ENCODE data around the gene KIF21B.
A peak's percentile ranks its signal among the peaks of the same experiment; 100 is the strongest.

The KIF21B gene

DNA sequence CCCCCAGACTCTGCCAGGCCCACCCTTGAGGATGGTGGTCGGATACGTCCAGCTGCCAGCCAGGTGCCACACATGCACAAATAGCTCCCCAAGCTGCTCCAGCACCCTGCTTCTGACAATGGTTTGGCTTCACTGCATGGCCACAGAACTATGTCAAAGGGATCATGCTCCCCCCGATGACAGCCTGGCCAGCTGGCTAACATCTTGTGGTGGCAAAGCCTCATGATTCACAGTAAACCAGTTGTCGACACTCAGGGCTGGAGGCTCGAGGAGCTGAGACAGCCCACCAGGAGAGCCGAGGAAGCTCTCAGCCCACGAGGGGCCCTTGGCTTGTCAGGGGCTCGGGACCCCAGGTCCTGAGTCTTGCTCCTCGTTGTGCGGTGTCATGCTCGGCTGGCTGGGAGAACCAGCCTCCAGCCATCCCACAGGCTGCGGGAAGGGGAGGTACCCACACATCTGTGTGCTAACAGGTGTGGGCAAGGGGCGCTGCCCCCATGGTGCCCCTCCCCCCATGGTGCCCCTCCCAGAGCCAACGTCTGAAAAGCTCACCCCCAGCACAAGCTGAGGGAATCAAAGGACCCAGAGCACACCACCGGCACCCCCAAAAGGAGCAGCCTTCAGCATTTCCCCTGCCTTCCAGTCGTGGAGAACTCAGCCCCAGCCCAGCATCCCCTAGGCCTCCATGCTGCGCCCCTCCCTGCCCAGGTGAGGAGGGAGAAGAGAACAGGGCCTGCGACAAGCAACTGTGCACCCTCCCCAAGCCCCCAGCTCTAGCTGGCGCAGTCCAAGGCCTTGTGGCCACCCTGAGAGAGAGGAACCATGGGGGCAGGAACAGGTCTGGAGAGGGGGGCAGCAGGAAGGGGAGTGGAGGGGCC is 41.2 kb downstream of the KIF21B start:
- H3K27ac ChIP-seq = no peak overlapping the region
- TF ChIP-seq, protein P1, sequence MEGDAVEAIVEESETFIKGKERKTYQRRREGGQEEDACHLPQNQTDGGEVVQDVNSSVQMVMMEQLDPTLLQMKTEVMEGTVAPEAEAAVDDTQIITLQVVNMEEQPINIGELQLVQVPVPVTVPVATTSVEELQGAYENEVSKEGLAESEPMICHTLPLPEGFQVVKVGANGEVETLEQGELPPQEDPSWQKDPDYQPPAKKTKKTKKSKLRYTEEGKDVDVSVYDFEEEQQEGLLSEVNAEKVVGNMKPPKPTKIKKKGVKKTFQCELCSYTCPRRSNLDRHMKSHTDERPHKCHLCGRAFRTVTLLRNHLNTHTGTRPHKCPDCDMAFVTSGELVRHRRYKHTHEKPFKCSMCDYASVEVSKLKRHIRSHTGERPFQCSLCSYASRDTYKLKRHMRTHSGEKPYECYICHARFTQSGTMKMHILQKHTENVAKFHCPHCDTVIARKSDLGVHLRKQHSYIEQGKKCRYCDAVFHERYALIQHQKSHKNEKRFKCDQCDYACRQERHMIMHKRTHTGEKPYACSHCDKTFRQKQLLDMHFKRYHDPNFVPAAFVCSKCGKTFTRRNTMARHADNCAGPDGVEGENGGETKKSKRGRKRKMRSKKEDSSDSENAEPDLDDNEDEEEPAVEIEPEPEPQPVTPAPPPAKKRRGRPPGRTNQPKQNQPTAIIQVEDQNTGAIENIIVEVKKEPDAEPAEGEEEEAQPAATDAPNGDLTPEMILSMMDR (IDR thresholded peaks at IDR 0.05) = no peak

DNA sequence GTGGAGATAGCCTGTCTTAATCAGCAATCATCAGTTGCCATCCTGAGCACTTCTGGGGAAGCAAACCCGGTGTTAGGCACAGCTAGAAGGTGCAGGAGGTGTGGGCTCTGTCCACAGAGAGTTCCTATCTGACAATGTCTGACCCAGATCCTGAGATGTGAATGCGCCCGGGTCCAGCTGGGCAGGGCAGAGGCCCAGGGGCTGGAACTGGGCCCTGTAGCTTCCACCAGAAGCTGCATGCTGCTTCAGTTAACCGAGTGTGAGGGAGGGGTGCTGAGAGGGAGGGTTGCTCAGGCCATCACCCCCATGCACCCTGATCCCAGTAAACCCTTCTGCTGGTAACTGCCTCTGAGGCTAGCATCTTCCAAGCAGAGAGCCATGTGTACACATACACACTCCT is 42.2 kb downstream of the KIF21B start:
- Histone ChIP-seq H3K4me3 (ENCODE audit: low read depth in 1 of 2, low read length in 1 of 2) (no peak overlapping the region), H3K36me3 (peaks cover 100% of the 10 kb centered on the region), H3K4me1 (ENCODE audit: control insufficient read depth in 1 of 2, insufficient read depth in 1 of 2, low read depth in 1 of 2, low read length in 1 of 2) (peaks cover 0 to 3% of the 10 kb centered on the region in 2 experiments), H3K9me3 (no peaks in the 10 kb centered on the region), H3K27me3 (no peaks in the 10 kb centered on the region), H3K27ac (no peak overlapping the region)
- TF ChIP-seq, protein P1 (IDR thresholded peaks at IDR 0.05) = no peak

More for the DNA sequence above, 41.2 kb downstream of the KIF21B start:
- no peaks in the 10 kb centered on the region for H3K9me3 ChIP-seq
- no peak overlapping the region for H3K4me3 ChIP-seq (ENCODE audit: low read depth in 1 of 2, low read length in 1 of 2)
- H3K4me1 ChIP-seq (ENCODE audit: control insufficient read depth in 1 of 2, insufficient read depth in 1 of 2, low read depth in 1 of 2, low read length in 1 of 2) = peaks cover 0 to 3% of the 10 kb centered on the region in 2 experiments
- peaks cover 100% of the 10 kb centered on the region for H3K36me3 ChIP-seq
- H3K27me3 ChIP-seq = no peaks in the 10 kb centered on the region

DNA sequence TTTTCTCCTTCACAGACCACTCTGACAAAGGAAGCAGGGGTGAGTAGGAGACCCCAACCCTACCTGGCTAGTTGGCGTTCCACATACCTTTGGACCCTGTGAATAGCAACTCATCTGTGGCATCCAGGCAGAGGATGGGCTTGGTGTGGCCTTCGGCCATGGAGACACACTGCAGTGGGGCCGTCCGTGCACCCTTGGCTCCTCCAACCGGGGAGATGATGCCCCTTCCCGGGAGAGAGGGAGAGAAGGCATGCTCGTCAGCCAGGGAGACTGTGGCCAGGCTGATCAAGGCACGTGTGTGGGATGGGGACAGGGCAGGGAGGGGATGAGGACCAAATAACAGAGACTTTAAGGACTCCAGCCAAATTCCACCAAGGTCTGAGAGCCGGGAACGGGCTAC is 42.6 kb downstream of the KIF21B start:
- Histone ChIP-seq H3K4me3 (ENCODE audit: low read depth in 1 of 2, low read length in 1 of 2) (no peak overlapping the region), H3K9me3 (no peaks in the 10 kb centered on the region), H3K27ac (no peak overlapping the region), H3K36me3 (peaks cover 100% of the 10 kb centered on the region), H3K4me1 (ENCODE audit: control insufficient read depth in 1 of 2, insufficient read depth in 1 of 2, low read depth in 1 of 2, low read length in 1 of 2) (peaks cover 0 to 3% of the 10 kb centered on the region in 2 experiments), H3K27me3 (no peaks in the 10 kb centered on the region)
- TF ChIP-seq, protein P1 (IDR thresholded peaks at IDR 0.05) = no peak

DNA sequence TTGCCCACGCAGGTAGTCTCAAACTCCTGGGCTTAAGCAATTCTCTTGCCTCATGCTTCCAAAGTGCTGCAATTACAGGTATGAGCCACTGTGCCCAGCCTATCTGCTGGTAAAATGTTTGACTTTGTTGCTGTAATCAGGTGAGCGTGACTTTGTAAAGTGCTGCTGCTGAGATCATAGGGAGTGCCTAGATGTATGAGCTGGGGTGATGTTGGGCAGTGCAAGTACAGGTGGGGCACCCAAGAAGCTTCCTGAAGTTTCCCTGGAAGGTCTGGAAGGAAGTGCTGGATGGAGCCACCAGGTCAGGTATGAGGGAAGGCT is 43.1 kb downstream of the KIF21B start:
- Histone ChIP-seq H3K27me3 (no peaks in the 10 kb centered on the region), H3K4me1 (ENCODE audit: control insufficient read depth in 1 of 2, insufficient read depth in 1 of 2, low read depth in 1 of 2, low read length in 1 of 2) (peaks cover 0 to 3% of the 10 kb centered on the region in 2 experiments), H3K9me3 (no peaks in the 10 kb centered on the region), H3K36me3 (peaks cover 100% of the 10 kb centered on the region), H3K27ac (no peak overlapping the region), H3K4me3 (ENCODE audit: low read depth in 1 of 2, low read length in 1 of 2) (no peak overlapping the region)
- TF ChIP-seq, protein P1 (IDR thresholded peaks at IDR 0.05) = no peak

DNA sequence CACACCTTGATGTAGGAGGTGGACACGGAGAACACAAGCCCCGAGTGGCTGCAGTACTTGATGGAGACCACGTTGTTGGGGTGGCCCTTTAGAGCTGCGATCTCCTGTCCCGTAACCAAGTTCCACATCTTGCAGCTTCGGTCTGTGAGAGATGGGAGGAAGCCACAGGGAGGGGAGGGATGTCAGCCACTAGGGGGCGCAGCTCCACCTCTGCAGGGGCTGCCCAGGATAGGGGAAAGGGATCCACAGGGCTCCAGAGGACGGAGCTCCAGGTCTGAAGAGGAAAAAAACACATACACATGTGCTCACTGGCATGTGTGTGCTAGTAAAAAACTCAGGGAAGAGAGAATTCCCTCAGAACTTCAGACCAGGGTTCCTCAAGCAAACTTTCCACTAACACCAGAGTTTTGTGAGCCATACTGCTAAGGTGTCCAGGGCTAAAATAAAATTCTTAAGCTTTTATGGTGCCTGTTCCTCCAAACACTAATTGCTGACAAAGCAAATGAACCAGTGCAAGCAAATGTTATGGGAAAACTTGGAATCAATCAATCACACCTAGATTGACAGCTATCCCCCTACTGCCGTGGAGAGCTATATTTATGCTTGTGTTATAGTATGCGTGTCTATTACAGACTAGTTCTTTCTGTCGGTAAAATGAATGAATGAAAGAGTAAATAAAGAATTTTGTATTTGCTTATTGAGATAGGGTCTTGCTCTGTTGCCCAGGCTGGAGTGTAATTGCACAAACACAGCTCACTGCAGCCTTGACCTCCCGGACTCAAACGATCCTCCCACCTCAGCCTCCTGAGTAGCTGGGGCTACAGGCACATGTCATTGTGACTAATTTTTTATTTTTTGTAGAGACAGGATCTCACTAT is 43.7 kb downstream of the KIF21B start:
- peaks cover 100% of the 10 kb centered on the region for H3K36me3 ChIP-seq

More for the DNA sequence above, 43.7 kb downstream of the KIF21B start:
- TF ChIP-seq, protein P1 (IDR thresholded peaks at IDR 0.05) = peak; percentile 78
- H3K27me3 ChIP-seq = no peaks in the 10 kb centered on the region
- no peak overlapping the region for H3K27ac ChIP-seq
- H3K4me1 ChIP-seq (ENCODE audit: control insufficient read depth in 1 of 2, insufficient read depth in 1 of 2, low read depth in 1 of 2, low read length in 1 of 2) = peaks cover 0 to under 1% of the 10 kb centered on the region in 2 experiments
- no peak overlapping the region for H3K4me3 ChIP-seq (ENCODE audit: low read depth in 1 of 2, low read length in 1 of 2)
- H3K9me3 ChIP-seq = no peaks in the 10 kb centered on the region
